HG03135 (cell line): Measurements from ENCODE around the gene ATP2B1.

Source experiments
- ATAC-seq: cut with Tn5 transposase; IDR thresholded peaks from one replicate; pipeline ENCODE4 v1.9.1; 2021; ENCODE audit warnings: mild to moderate bottlenecking, moderate library complexity; ENCODE audit not compliant: unreplicated experiment

Gene ATP2B1

DNA sequence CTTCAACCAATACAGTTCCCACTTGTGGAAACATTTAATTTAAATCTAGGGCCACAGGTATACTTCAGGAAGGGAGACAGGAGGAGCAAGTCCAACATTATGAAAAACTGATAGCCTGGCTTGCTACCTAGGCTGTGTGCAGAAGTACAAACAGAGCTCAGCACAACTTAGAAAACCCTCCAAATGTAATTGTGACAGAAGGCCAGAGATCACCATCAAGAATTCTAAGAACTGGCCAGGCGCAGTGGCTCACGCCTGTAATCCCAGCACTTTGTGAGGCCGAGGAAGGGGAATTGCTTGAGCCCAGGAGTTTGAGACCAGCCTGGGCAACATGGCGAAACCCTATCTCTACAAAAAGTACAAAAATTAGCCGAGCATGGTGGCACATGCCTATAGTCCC is 14.1 kb downstream of the ATP2B1 start:
- ATAC-seq: no peak

DNA sequence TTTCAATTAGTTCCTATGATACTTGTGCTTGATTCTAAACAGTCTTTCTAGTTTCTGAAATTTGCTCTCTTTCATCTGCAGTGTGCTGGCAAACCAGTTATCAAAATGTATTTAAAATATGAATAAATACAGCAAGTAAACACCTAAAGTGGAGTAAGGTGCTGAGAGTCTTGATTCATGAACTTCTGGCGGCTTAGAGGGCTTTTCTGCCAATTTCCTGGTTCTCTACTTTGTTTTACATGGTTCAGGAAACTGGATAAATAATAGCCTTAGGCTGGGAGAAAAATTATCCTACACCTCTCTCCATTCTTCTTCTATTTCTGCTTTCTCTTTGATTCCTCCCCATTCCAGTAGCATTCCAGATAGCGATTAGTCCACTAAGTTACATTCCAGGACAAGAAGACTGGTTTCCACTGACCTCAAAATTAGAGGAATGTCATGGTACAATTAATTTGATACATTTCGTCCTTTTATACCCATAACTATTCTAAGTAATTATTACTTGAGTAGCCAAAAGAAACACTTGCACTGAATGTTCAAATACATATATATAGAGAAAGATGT is 14.9 kb downstream of the ATP2B1 start:
- no peak for ATAC-seq

DNA sequence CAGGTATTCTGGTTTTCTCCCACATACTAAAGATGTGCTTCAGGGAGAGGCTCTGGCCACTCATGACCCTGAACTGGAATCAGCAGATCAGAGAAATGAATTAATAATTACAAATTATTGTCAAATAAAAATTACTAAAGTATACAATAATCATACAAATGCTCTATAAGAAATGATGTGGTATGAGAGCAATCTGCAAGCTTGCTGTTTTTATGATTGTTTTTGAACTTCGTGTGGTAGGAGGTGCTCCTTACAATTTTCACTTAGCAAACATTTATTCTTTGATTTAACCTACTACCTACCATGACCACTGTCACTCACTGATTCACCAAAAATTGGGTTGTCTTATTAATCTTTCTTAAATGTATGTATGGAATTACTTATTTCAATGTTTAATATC is 16.2 kb downstream of the ATP2B1 start:
- no peak for ATAC-seq

DNA sequence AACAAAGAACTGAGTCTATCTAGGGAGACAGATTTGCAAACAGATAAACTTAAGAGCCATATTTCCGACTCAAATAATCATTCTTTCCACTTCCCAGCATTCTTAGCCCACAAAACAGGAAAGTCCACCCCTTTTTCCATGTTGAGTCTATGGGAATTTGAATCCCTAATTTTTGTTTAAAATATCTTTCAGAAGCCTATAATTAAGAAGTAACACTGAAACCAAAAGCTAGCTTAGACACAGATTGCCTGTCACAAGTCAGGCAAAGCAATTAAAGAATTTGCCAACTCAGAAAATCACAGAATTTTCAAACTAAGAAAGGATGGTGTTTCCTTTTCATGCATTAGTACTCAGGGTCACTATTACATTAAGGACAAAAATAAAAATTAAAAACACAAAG is 17.0 kb downstream of the ATP2B1 start:
- ATAC-seq: no peak

DNA sequence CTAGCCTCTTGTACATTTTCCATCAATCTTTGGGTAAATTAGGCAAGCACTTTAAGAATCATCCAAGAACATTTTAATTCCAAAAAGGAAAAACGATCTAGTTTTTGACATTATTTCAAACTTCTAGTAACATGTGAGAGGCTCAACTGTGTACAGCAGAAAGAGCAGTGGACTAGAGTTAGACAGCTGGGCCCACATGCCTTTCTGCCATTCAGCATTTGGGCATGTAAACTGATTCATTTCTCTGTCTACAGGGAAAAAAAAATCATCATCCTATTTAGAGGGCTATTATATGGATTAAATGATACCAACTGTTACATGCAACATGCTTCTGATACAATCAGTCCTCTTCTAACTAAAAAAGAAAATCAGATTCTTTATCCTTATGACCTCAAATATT is 17.7 kb downstream of the ATP2B1 start:
- ATAC-seq: no peak

DNA sequence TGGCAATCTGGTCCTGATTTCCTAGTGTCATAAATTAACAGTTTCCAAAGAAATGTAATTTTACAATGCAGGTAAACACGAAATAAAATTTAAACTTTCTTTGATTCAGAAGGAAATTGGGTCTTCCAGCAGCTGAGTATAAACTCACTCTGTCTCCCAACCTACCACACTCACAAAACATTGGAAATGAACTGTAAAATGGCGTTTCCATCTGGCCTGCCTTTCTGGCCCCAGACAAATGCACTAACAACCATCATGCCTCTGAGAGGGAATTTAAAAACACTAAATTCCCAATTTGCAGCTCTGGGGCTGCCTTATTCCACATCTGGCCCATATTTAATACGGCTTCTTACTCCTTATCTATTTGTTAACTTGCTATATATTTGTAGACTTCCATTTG is 19.3 kb downstream of the ATP2B1 start:
- ATAC-seq: no peak

DNA sequence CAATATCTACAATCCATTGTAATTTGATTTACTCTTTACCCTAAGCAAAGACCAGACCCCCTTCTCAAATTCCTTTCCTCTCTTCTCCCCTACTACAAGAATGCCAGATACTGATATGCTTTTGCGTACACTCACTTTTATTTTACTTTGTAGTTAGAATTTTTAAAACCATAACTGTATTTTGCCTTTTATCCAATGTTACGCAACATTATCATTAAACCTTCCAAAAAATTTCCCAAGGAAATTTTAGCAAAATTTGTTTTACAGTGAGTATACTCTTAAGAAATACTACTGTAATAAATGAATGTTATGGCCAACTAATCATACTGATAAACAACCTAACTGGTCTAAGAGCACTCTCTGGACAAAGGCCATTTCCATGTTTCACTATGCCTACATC is 22.3 kb downstream of the ATP2B1 start:
- no peak for ATAC-seq

DNA sequence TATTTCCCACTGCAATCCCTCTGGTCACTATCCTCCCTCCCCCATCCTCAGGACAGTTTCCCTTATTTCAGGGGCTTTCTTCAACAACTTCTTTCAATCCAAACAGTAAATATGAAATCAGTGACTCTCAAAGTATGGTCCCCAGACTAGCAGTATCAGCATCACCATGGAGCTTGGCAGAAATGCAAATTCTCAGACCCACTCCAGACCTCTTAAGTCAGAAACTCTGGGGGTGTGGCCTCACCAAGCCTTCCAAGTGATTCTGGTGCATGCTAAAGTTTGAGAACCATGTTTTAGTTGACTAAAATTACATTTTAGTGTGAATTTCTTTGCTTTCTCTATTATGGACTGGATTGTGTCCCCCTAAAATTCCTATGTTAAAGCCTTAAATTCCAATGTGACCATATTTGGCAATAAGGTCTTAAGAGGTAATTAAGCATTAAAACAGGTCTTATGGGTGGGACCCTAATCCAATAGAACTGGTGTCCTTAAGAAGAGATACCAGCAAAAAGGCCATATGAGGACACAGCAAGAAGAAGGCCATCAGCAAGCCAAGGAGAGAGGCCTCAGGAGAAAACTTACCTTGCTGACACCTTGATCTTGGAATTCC is 23.2 kb downstream of the ATP2B1 start:
- no peak for ATAC-seq

DNA sequence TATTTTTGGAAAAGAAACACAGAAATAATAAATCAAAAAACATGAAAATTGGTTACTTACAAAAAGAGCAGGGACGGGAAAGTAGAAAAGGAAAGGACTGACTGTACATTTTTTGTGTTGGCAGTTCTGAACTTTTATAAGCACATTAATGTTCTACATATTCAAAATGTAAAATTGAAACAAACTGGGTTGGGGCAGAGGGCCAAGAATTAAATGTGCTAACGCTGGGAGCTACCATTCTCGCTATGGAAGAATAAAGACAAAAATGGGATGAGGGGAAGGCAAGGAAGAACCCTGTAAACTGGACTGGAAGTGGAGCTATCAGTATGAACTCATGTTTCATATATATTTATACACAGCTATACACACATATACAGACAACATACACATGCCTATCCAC is 24.5 kb downstream of the ATP2B1 start:
- no peak for ATAC-seq

DNA sequence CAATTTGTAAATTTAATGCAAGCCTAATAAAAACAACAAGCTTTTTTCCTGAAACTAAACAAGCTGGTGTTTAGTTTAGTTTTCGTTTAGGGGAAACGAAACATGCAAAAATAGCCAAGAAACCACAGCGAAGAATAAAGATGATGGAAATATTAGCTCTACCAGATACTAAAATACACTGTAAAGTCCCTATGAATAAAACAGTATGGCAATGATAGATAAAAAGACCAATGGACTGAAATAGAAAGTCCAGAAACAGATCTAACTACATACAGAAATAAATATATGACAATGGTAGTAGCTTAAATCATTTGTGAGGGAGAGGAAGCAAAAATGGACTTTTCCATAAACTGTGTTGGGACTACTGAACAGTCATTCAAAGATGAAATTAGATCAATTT is 26.4 kb downstream of the ATP2B1 start:
- no peak for ATAC-seq

DNA sequence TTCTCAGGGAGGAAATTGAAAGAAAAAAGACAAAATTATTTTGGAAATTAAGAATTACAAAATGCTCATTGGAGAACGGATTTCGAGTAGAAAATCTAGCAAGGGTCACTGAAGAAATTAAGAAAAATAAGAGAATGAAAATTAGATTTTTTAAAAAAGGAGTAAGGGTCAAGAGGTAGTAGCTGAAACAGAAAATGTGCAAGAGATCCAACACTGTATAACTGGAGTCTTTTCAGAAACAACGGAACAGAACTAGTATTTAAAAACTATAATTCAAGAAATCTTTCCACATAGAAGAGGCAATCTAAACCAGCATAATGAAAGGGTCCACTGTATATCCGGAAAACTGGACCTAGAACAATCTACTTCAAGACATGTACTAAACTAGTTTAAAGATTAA is 28.2 kb downstream of the ATP2B1 start:
- ATAC-seq: no peak

DNA sequence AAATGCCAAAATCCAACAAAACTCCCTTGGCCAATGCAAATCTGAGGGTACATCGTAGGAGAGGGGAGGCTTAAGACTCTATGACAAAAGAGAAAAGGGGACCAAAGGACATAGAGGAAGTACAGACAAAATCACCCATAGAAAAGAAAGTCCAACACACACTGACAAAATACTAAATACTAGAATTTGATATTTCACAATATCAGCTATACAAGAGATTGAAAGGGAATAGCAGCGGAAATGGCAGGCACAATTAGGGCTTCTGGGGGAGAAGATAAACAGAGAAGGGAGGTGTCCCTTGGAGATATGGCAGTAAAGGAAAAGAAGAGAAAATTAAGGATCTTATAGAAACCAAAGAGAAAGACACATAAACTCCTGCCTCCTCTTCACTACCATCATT is 29.0 kb downstream of the ATP2B1 start:
- no peak for ATAC-seq

DNA sequence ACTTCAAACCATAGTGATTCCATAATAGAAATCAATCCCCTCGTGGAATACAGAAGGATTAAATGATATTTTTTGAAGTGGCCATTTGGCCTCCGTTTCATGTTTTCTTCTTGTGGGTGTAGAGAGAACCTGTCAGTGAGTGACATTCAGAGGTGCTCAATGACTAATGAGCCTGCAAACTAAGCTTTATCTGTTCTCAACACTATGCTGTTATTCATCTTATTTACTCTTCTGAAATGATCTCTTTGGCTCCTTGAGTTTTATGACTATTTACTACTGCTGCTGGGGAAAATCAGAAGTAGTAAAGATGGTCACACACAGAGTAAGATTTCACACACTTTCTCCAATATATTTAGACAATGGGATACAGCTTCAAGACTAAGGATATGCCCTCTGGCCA is 30.4 kb downstream of the ATP2B1 start:
- no peak for ATAC-seq

DNA sequence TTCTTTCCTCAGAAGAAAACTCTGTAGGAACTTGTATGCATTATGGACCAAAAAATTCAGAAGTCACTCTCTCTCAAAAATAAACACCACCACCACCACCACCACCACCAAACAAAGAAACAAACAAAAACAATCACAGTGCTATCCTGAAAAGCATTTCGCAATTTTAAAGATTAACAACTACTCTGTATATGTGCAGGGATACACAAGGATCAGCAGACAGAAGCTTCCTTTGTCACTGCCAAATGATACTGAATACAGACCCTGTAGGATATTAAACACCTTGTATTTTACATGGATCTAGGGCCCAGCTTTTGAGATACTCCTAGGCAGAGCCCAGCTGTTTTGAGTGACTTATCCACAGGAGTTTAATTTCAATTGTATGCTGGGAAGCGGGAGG is 31.7 kb downstream of the ATP2B1 start:
- ATAC-seq: no peak

DNA sequence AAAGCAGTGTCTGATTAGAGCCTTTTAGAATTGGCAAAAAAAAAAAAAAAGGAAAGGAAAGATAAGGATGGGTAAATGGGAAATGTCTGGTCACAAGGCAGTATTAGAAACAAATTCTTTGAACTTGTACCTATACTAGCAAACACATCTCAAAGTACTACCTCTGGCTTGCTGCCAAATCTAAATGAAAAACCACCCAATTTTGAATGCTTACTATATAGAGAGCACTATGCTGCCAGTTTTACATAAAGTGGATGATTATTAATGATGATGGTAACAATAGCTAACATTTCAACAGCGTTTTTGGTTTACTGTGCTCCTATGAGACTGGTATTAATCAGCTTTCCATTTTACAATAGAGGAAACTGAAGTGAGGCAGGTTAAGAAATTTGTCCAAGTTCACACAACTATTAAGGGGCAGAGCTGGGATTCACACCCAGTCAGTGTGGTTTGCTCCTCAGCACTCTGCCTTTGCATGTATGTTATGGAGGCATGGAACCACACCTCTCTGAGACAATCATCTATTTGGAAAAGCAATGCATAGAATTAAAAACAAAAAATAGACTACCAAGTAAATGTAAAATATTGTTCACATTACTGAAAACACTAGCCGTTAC is 34.2 kb downstream of the ATP2B1 start:
- ATAC-seq: no peak

DNA sequence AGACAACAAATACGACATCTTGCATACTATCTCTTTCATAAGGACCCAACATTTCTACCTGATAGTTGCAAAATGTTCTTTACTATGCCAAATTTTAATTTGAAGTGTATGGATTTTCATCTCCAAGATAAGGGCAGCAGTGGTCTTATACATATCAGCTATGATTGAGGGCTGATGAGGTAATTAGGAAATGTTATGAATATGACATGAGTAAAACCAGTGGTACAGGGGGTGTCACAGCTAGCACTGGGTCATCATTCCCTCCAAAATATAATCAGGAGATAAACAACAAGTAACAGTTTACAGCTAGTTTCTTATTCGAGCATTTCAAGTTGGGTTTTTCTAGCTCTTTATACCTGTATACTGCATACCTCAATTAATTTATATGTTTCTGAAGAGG is 35.0 kb downstream of the ATP2B1 start:
- ATAC-seq: no peak

DNA sequence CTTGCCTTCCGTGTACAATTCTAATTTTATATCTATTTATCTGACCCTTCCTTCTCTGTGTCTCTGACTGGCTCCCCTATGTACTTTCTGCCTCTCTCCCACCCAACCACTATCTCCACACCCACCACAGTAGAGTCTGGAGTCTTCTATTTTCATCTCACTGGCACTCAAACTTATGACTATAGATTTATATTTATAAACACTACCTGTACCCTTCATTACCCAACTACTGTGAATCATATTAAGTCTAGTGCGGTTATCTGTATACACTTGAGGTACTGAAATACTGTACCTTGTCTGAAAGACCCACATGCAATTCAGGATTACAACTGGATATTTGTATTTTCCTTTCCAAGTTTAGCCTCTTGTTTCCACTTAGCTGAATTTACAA is 36.1 kb downstream of the ATP2B1 start:
- no peak for ATAC-seq

DNA sequence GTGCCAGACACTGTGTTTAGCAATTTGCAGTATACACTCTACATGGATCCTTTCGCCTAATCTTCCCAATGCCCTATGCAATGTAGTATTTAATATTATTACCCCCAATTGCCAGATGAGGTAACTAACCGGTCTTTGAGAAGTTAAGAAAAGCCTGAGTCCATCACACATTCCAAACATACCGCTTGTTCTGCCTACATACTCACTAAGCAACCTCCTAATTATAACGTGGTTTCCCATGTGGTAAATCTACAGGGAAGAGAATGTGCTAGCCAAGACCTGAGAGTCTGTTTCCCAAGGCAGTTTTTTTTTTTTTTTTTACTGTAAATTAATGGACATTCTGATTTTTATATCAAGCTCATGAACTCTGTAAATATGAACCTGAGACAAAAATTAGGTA is 37.2 kb downstream of the ATP2B1 start:
- no peak for ATAC-seq

DNA sequence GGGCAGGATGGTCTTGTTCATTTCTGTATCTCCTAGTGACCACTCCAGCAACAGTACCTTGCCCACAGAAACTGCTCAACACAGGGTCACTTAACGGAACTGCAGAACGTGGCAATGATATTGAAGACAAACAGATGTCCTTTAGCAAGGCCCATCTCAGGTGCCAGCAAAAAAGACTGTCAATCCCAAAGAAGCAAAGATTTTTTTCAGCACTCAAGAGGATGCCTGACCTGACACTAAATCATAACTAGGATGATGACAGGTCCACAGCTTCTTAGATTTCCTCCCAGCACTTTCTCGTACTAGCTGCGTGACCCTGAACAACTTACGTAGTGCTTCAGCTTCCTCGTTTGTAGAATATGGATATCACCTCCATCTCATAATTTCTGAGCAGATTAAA is 39.4 kb downstream of the ATP2B1 start:
- no peak for ATAC-seq

DNA sequence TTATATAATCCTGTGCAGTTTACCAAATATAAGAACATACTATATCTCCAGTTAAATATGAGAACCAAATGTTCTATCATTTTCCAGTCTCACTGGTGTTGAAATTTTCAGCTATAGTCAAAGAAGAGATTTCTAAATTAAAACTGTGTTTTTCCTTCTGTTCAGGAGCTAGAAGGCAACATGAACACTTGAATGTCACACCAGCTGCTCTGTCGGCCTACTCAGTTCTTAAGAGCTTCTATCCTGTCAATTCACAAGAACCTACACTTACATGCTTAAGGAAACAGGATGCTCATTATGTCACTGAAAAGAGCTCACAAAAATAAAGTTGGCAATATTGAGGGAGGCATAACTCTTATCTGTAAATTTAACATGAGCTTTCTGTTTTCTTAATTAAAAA is 43.1 kb downstream of the ATP2B1 start:
- no peak for ATAC-seq

DNA sequence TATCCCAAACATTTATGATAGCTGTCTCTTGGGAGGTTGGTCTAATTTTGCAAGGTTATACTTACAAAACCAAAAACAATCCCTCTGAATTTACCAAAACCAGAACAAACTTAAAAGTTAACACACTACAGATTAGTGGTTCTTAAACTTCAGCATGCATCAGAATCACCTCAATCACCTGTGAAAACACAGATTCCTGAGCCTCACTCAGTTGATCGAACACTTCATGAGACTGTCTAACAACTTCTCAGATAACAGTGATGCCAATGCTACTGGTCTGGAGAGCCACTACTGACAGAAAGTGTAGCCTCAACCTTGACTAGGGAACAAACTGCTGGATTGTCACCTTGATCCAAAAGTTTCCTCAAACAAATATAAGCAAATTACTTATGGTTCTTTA is 44.2 kb downstream of the ATP2B1 start:
- no peak for ATAC-seq

DNA sequence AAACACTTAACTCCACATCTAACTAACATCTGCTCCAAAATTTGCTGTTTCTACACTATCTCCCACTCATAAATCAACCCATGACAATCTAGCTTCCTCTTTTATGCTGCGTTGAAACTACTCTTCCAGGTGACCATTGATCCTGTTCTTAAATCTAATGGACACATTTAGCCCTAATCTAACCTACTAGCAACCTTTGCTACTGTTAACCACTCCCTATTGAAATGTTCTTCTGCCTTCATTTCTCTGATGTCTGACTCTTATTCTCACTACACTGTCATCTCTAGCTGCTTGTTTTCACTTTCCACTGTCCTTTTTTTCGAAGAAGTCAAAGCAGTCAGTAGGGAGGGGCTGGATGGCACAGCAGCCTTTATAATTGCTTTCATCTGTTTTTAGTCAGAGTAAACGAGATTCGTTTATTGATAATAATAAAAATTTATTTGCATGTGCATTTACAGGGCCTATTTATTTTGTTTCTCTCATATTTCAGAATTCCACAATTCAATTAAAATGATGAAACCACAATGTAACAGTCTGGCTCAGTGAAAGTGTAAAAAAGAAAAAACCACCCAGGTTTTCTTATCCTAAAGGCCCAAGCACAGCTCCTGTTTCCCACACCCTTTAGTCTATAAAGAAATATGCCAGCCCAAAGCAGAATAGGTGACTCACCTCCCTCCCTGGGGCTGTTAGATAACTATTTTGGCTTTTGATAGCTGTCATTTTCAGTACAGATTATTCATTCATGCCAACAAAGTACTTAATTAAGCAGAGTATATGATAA is 44.9 kb downstream of the ATP2B1 start:
- ATAC-seq: peak; percentile 75
